ENCODE results near the gene ADCK2. TPM values are rescaled to one million over a fixed set of nuclear protein-coding genes. Genes with fewer than 3 reads are reported as not detected.

The ADCK2 gene
- total and polyA plus RNA-seq, 4 donors = 3.2 to 15.4 (median 11.1) TPM

GRCh38 chr7:140724706-140725105 is 52.0 kb downstream of the ADCK2 start (continued):
- TF ChIP-seq, protein P1, sequence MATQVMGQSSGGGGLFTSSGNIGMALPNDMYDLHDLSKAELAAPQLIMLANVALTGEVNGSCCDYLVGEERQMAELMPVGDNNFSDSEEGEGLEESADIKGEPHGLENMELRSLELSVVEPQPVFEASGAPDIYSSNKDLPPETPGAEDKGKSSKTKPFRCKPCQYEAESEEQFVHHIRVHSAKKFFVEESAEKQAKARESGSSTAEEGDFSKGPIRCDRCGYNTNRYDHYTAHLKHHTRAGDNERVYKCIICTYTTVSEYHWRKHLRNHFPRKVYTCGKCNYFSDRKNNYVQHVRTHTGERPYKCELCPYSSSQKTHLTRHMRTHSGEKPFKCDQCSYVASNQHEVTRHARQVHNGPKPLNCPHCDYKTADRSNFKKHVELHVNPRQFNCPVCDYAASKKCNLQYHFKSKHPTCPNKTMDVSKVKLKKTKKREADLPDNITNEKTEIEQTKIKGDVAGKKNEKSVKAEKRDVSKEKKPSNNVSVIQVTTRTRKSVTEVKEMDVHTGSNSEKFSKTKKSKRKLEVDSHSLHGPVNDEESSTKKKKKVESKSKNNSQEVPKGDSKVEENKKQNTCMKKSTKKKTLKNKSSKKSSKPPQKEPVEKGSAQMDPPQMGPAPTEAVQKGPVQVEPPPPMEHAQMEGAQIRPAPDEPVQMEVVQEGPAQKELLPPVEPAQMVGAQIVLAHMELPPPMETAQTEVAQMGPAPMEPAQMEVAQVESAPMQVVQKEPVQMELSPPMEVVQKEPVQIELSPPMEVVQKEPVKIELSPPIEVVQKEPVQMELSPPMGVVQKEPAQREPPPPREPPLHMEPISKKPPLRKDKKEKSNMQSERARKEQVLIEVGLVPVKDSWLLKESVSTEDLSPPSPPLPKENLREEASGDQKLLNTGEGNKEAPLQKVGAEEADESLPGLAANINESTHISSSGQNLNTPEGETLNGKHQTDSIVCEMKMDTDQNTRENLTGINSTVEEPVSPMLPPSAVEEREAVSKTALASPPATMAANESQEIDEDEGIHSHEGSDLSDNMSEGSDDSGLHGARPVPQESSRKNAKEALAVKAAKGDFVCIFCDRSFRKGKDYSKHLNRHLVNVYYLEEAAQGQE (IDR thresholded peaks at IDR 0.05) = no peak
- no peak for TF ChIP-seq NR2F2 (IDR thresholded peaks at IDR 0.05)

- Histone ChIP-seq H3K36me3 (ENCODE audit: control insufficient read depth in 4 of 4, insufficient read depth in 3 of 4, low read depth in 1 of 4, low read length in 3 of 4) (peaks cover 0 to 3% (median 0%) of the 10 kb centered on the region in 4 donors), H3K9me3 (ENCODE audit: control insufficient read depth in 4 of 4, low read length in 3 of 4) (no peaks in the 10 kb centered on the region), H3K9ac (ENCODE audit: low read depth in 1 of 2, low read length in 2 of 2) (no peak overlapping the region), H3K27me3 (ENCODE audit: control insufficient read depth in 4 of 4, insufficient read depth in 4 of 4, low read length in 3 of 4) (no peaks in the 10 kb centered on the region), H3K27ac (ENCODE audit: low read depth in 1 of 2, low read length in 2 of 2) (no peak overlapping the region), H3K4me3 (ENCODE audit: low read depth in 1 of 3, low read length in 3 of 3) (no peak overlapping the region), H3K4me1 (ENCODE audit: control insufficient read depth in 4 of 4, insufficient read depth in 4 of 4, low read length in 3 of 4) (peaks cover 1 to 13% (median 10%) of the 10 kb centered on the region in 4 donors)
- TF ChIP-seq, protein P2, sequence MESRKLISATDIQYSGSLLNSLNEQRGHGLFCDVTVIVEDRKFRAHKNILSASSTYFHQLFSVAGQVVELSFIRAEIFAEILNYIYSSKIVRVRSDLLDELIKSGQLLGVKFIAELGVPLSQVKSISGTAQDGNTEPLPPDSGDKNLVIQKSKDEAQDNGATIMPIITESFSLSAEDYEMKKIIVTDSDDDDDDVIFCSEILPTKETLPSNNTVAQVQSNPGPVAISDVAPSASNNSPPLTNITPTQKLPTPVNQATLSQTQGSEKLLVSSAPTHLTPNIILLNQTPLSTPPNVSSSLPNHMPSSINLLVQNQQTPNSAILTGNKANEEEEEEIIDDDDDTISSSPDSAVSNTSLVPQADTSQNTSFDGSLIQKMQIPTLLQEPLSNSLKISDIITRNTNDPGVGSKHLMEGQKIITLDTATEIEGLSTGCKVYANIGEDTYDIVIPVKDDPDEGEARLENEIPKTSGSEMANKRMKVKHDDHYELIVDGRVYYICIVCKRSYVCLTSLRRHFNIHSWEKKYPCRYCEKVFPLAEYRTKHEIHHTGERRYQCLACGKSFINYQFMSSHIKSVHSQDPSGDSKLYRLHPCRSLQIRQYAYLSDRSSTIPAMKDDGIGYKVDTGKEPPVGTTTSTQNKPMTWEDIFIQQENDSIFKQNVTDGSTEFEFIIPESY (IDR thresholded peaks at IDR 0.05) = no peak
- peak; percentile 31 to 48 for TF ChIP-seq RAD21 (IDR thresholded peaks at IDR 0.05)
- DNase-seq (ENCODE audit: low spot score) = no peak
- 77% methylated on average over 2 of the region's 2 CpGs for WGBS
These were observed 53.5 kb downstream of the ADCK2 start for GRCh38 chr7:140726281-140726680.

GRCh38 chr7:140732416-140732815 is 59.7 kb downstream of the ADCK2 start:
- TF ChIP-seq HNF4G (IDR thresholded peaks at IDR 0.05) = no peak
- H3K9ac ChIP-seq (ENCODE audit: low read depth in 1 of 2, low read length in 2 of 2) = no peak overlapping the region
- H3K27ac ChIP-seq (ENCODE audit: low read depth in 1 of 2, low read length in 2 of 2) = no peak overlapping the region
- H3K27me3 ChIP-seq (ENCODE audit: control insufficient read depth in 4 of 4, insufficient read depth in 4 of 4, low read length in 3 of 4) = no peaks in the 10 kb centered on the region
- H3K36me3 ChIP-seq (ENCODE audit: control insufficient read depth in 4 of 4, insufficient read depth in 3 of 4, low read depth in 1 of 4, low read length in 3 of 4) = peaks cover 0 to 9% (median 2%) of the 10 kb centered on the region in 4 donors
- H3K4me3 ChIP-seq (ENCODE audit: low read depth in 1 of 3, low read length in 3 of 3) = no peak overlapping the region
- H3K4me1 ChIP-seq (ENCODE audit: control insufficient read depth in 4 of 4, insufficient read depth in 4 of 4, low read length in 3 of 4) = no peaks in the 10 kb centered on the region
- no peak for DNase-seq (ENCODE audit: low spot score)
- WGBS = over 99% methylated on average over 2 of the region's 2 CpGs
- H3K9me3 ChIP-seq (ENCODE audit: control insufficient read depth in 4 of 4, low read length in 3 of 4) = no peaks in the 10 kb centered on the region

DNA sequence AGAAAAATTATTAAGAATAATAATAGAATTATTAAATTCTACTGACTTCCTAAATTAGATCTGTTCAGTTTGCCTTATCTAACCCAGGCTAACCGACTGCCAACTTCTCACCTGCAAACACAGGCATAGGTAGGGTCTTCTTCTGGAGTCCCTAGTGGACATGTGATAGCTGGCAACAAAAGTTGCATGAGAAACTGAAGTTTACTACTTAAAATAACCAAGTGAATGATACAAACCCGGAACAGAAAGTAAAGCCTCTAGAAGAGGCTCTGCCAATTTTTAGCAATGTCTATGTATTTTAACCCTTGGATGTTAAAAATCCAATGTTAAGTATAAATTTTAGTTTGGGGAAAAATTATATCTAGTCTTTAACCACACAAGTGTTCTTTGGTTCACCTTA is 61.4 kb downstream of the ADCK2 start:
- peaks cover 2 to 12% (median 3%) of the 10 kb centered on the region in 4 donors for H3K36me3 ChIP-seq (ENCODE audit: control insufficient read depth in 4 of 4, insufficient read depth in 3 of 4, low read depth in 1 of 4, low read length in 3 of 4)
- TF ChIP-seq, protein P2 (IDR thresholded peaks at IDR 0.05) = no peak
- TF ChIP-seq HNF4G (IDR thresholded peaks at IDR 0.05) = no peak
- TF ChIP-seq RXRA (IDR thresholded peaks at IDR 0.05) = no peak
- no peak for TF ChIP-seq FOXA2 (IDR thresholded peaks at IDR 0.05)
- TF ChIP-seq, protein P3, sequence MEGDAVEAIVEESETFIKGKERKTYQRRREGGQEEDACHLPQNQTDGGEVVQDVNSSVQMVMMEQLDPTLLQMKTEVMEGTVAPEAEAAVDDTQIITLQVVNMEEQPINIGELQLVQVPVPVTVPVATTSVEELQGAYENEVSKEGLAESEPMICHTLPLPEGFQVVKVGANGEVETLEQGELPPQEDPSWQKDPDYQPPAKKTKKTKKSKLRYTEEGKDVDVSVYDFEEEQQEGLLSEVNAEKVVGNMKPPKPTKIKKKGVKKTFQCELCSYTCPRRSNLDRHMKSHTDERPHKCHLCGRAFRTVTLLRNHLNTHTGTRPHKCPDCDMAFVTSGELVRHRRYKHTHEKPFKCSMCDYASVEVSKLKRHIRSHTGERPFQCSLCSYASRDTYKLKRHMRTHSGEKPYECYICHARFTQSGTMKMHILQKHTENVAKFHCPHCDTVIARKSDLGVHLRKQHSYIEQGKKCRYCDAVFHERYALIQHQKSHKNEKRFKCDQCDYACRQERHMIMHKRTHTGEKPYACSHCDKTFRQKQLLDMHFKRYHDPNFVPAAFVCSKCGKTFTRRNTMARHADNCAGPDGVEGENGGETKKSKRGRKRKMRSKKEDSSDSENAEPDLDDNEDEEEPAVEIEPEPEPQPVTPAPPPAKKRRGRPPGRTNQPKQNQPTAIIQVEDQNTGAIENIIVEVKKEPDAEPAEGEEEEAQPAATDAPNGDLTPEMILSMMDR (IDR thresholded peaks at IDR 0.05; ENCODE audit: low read depth, low read length, missing input control) = no peak
- TF ChIP-seq MAX (IDR thresholded peaks at IDR 0.05) = no peak
- no peak for TF ChIP-seq FOXA1 (IDR thresholded peaks at IDR 0.05)
- TF ChIP-seq JUND (IDR thresholded peaks at IDR 0.05) = no peak
- TF ChIP-seq, protein P1 (IDR thresholded peaks at IDR 0.05) = no peak
- TF ChIP-seq RAD21 (IDR thresholded peaks at IDR 0.05) = no peak
- TF ChIP-seq TAF1 (conservative IDR thresholded peaks at IDR 0.05) = no peak

More for the DNA sequence above, 61.4 kb downstream of the ADCK2 start:
- WGBS = 66% methylated on average over 2 of the region's 2 CpGs
- Histone ChIP-seq H3K27me3 (ENCODE audit: control insufficient read depth in 4 of 4, insufficient read depth in 4 of 4, low read length in 3 of 4) (no peaks in the 10 kb centered on the region), H3K9ac (ENCODE audit: low read depth in 1 of 2, low read length in 2 of 2) (no peak overlapping the region), H3K4me1 (ENCODE audit: control insufficient read depth in 4 of 4, insufficient read depth in 4 of 4, low read length in 3 of 4) (no peaks in the 10 kb centered on the region), H3K27ac (ENCODE audit: low read depth in 1 of 2, low read length in 2 of 2) (no peak overlapping the region), H3K9me3 (ENCODE audit: control insufficient read depth in 4 of 4, low read length in 3 of 4) (no peaks in the 10 kb centered on the region), H3K4me3 (ENCODE audit: low read depth in 1 of 3, low read length in 3 of 3) (no peak overlapping the region)
- no peak for DNase-seq (ENCODE audit: low spot score)

Measured in liver (tissue), 9 donors.